Left hindlimb (tissue), 1 donor: ENCODE measurements around the gene SBDS.
A peak's percentile ranks its signal among the peaks of the same experiment; 100 is the strongest.
"Not testable (repeated sequence)": the region's sequence is repeated elsewhere in the genome, so short reads cannot be mapped to it uniquely, and the experiment has no call there.

Experiments
- DNase-seq: peaks from one replicate; pipeline ENCODE4 v3.0.0-alpha.2; 2018

The SBDS gene

GRCh38 chr7:66995050-66995776, at the start of gene SBDS:
Gene SBDS (minus strand): TSS chr7:66995586. CDS start chr7:66995417, 169 bp downstream.
- DNase-seq = peak; percentile 96

- DNase-seq = not testable (repeated sequence)
Measured at GRCh38 chr7:67043559-67043930, 48.2 kb upstream of the SBDS start.

GRCh38 chr7:67042781-67043558, 47.6 kb upstream of the SBDS start:
- peak; percentile 58 for DNase-seq

- DNase-seq = not testable (repeated sequence)
Measured at GRCh38 chr7:67040832-67041231, 45.4 kb upstream of the SBDS start.

- DNase-seq = peak; percentile 44
Measured at GRCh38 chr7:67036432-67037395, 41.3 kb upstream of the SBDS start.

- DNase-seq = no peak
Measured at GRCh38 chr7:67033251-67033650, 37.9 kb upstream of the SBDS start.

- not testable (repeated sequence) for DNase-seq
Measured at GRCh38 chr7:67031685-67032084, 36.3 kb upstream of the SBDS start.

- not testable (repeated sequence) for DNase-seq
Measured at GRCh38 chr7:67025459-67025858, 30.1 kb upstream of the SBDS start.

GRCh38 chr7:67022511-67022910, 27.1 kb upstream of the SBDS start:
- DNase-seq = no peak

GRCh38 chr7:67021260-67021659, 25.9 kb upstream of the SBDS start:
- no peak for DNase-seq

GRCh38 chr7:67019562-67020390, 24.4 kb upstream of the SBDS start:
- DNase-seq = no peak

GRCh38 chr7:67018940-67019339, 23.6 kb upstream of the SBDS start:
- DNase-seq = no peak

- DNase-seq = not testable (repeated sequence)
Measured at GRCh38 chr7:67017971-67018370, 22.6 kb upstream of the SBDS start.

- not testable (repeated sequence) for DNase-seq
Measured at GRCh38 chr7:67014076-67014622, 18.8 kb upstream of the SBDS start.

GRCh38 chr7:67009677-67010076, 14.3 kb upstream of the SBDS start:
- not testable (repeated sequence) for DNase-seq

- no peak for DNase-seq
Measured at GRCh38 chr7:67008260-67008659, 12.9 kb upstream of the SBDS start.

GRCh38 chr7:67006965-67007364, 11.6 kb upstream of the SBDS start:
- no peak for DNase-seq

- not testable (repeated sequence) for DNase-seq
Measured at GRCh38 chr7:67004145-67004544, 8.8 kb upstream of the SBDS start.

GRCh38 chr7:67000601-67001258, 5.3 kb upstream of the SBDS start:
- DNase-seq = not testable (repeated sequence)

GRCh38 chr7:66996444-66997191, 1.2 kb upstream of the SBDS start, which contains the start of gene TYW1:
Gene TYW1 (plus strand): TSS chr7:66996833. CDS start chr7:66996979, 146 bp downstream.
- DNase-seq = peak; percentile 99
